HTERT RPE-1 (cell line): ENCODE measurements around the gene USP6NL.

Experiments used
- in situ Hi-C: fragments of 300-500 bp; cut with MboI; formaldehyde crosslinking; loops from 4 replicates; pipeline ENCODE4 v1.14.3; 2020; ENCODE audit warnings: low sequenced_read_pairs

The USP6NL gene

GRCh38 chr10:11594589-11595394 is 16.7 kb downstream of the USP6NL start:
- in situ Hi-C loops: no loop called here

DNA sequence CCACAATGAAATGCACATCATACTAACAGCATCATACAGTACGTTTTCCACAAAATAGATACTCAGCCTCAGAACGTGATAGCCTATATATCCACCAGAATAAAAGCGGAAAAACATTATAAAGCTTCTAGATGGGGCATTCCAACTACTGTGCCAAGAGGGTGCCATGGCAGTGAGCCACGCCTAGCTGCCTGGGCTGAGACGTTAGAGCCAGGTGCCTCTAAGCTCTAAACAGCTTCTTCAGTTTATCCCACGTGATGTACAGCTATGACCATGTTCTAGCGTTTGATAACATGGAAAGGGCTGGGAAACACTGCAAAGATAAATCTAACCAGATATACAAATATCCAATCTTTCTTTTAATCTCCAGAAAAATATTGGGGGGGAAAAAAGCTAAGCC is 17.8 kb downstream of the USP6NL start:
- in situ Hi-C loops: no loop called here

GRCh38 chr10:11589738-11590137 is 21.7 kb downstream of the USP6NL start:
- in situ Hi-C loops: no loop called here

DNA sequence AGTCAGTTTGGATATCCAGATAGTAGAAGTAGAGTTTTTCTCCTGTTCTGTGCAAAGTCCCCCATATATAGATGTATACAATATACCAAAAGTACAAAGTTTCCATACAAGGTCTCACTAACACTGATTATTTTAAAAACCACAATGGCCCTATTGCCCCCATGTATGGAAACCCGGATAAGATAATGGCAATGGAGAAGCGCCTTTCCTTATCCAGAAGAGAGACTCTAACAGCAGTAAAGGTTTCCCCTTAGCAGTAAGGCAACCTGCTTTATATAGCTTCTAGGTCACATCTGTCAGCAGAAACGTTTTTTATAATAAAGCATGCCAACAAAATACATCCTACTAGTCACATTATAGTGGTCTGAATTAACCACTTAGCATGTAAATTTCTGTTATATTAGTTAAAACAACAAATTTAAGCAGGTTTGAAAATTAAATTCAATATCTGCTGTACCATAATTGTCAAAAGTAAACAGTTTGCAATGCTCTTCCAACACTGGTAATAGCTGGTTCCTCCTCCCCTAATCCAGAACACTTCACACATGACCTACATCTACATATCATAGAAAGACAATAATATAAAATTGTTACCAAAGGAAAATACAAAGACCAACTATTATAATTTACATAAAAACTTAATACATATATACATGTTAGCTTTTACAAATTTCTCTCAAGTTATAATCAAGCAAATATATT is 22.4 kb downstream of the USP6NL start:
- in situ Hi-C loops: no loop called here

DNA sequence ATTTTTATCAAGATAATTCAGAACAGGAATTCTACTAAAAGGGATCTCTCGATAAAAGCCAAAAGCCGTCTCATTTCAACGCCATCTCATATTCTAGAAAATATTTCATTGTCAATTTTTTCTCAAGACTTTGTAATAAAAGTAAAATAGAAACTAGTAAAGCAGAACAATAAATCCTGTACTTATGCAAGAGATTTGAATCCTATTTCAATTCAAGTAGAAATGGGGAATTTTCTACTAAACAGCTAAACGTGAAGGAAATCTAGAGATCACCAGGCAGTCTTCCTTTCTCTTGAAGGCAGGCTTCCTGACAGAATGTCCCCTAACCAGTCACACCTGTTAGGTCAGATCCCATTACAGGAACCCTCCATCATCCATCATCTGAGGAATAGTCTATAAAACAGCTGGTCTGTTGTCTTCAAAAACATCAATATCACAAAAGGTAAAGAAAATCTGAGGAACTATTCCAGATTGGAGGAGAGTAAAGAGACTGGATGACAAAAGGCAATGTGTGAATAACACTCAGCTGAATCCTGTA is 23.7 kb downstream of the USP6NL start:
- in situ Hi-C loops: no loop called here

- in situ Hi-C loops: no loop called here
Measured at GRCh38 chr10:11586170-11586569, 25.3 kb downstream of the USP6NL start.

- in situ Hi-C loops: no loop called here
Measured at GRCh38 chr10:11581213-11581612, 30.2 kb downstream of the USP6NL start.

GRCh38 chr10:11579885-11580284 is 31.6 kb downstream of the USP6NL start:
- in situ Hi-C loops: no loop called here

GRCh38 chr10:11578802-11579255 is 32.6 kb downstream of the USP6NL start:
- in situ Hi-C loops: no loop called here

DNA sequence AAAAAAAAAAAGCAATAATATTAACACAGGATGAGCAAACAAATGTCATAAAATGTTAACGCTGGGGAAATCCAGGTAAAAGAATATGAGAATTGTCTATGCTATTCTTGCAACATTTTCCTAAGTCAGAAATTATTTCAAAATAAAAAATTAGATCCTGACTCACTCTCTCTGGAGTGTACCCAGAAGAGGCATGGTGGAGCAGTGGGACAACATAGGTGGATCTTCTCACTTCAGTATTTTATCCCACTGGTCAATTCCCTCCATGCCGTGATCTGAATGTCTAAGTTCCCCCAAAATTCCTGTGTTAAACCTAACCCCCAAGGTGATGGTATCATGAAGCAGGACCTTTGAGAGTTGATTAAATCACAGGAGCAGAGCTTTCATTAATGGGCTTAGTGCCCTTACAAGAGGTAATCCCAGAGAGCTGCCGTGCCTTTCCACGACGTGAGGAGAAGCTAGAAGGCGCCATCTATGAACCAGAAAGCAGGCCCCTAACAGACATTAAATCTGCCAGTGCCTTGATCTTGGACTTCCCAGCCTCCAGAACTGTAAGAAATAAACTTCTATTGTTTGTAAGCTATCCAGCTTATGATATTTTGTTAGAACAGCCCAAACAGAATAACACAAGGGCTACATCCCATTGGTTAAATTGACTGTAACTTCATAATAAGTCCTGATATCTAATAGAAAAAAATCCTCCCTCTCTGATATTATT is 35.2 kb downstream of the USP6NL start:
- in situ Hi-C loops: no loop called here

DNA sequence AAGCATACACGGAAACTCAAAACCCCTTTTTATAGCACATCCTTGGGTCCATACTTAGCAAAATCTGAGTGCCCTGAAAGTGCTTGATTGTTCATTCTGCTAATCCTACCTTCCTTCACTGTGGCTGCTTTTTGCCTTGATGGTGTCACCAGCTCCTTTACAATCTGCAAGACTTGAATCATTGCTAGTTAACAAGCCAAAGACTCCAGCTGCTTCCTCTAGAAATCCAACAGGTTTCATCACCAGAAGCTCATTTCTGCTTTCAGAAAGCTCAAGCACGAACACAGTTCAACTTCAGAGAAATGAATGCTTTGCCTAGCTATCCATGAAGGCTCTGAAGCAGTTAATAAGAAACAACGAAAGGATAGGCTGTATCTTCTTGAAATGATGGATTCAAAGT is 38.0 kb downstream of the USP6NL start:
- in situ Hi-C loops: no loop called here

DNA sequence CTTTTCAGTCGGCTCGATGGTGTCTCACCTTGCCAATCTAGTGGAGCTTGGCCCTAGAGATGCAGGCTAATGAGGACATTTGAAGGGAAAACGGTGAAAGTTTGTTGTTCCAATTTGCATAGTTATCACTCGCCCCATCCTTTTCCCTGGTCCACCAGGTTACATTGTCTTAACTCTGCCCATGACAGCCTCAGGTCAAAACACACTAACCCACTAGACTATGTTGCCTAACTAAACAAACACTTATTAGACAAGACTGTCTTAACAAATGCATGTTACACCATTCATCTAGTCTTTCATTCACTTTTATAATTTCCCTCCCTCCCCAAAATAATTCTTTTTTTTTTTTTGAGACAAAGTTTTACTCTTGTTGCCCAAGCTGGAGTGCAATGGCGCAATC is 40.7 kb downstream of the USP6NL start:
- in situ Hi-C loops: no loop called here

- in situ Hi-C loops: no loop called here
Measured at GRCh38 chr10:11569471-11569870, 42.0 kb downstream of the USP6NL start.

DNA sequence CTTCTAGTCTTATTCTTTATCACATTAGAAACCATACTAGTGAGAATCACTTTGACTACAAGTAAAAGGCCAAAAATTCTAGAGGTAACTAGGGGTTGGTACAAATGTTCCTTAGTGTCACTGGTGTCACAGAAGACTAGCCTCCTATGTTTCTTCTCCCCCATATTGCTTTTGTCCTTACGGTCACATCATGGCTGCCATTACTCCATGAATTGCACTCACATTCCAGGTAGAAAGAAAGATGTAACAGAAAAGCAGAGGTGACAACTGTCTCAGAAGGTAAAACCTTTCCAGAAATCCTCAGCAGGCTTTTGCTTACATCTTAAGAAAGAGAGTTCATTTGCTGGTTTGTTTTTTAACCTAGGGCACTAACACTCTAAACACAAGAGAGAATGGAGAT is 42.9 kb downstream of the USP6NL start:
- in situ Hi-C loops: no loop called here

DNA sequence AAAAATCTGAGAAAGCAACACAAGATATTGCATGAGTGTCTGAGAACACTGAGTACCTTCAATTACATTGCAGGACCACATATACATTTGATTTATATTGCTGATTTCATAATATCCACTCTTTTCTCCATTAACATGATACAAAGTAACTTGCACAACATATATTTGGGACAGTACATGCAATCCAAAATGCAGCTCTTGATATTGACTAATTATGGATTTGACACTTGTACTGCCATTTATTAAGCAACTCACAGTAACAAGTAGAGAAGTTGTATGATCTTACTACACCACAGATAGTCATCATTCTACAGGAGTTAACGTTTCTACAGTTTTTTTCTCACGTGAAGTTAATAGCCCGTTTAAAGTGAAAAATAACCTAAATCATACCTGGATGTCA is 46.7 kb downstream of the USP6NL start:
- in situ Hi-C loops: no loop called here

- in situ Hi-C loops: no loop called here
Measured at GRCh38 chr10:11563936-11564335, 47.5 kb downstream of the USP6NL start.

GRCh38 chr10:11562888-11563287 is 48.6 kb downstream of the USP6NL start:
- in situ Hi-C loops: no loop called here

DNA sequence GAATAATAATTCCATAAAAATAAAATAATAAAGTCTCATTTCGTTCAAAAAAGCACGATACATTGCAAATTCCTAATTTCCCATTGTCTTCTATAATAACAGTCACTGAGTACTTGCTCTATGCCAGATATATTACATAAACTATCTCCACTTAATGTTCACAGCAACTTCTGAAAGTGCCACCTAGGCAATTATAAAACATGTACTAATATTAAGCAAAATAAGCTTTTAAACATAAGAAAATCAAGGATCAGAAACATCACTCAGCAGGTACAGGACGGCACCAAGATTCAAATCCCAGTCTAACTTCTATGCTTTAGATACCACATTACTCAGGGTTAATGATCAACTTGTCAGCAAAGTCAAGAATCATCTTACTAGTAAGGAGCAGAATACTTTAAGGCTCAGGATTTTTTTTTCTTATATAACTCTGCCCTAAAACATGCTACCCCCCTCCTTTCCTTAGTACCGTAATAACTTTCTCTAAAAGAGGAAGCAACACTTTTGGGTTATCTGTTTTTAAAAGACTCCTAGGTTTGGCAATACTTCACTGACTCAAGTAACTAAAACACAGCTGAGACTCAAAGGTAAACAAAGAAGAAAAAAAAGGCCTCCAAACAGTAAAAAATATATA is 51.3 kb downstream of the USP6NL start:
- in situ Hi-C loops: no loop called here

DNA sequence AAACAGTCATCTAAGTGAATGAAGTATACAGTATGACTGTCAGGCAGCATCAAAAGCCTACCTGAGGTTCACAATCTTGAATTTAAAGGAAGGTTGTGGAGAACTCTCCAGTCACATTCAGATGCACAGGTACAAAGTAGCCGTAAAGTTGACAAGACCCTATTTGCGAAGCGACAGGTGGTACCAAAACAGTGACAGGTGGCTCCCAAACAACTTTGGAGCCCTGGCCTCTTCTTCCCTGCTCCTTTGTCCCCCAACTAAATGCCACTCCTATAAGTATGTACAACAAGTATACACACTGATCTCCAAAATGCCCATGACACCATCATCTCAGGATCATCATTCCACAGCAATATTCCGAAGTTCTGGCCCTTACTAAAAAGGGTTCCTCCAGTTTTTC is 53.5 kb downstream of the USP6NL start:
- in situ Hi-C loops: no loop called here

DNA sequence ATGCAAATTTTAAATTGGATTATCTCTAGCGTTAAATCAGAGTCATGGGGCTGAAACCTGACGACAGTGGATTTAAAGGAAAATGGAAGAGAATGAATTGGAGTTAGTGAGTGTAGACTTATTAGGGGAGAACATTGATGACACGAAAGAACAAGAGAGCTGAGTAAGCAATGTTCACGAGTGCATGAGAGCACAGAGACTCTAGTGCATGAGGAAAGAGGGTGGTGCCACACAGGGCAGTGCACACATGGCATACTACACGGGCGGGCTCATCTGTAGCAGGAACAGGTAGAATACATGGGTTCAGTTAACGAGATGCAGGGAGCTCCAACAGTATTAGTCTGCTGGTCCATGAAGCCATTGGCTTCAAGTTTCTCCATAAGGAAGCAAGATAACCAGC is 53.9 kb downstream of the USP6NL start:
- in situ Hi-C loops: no loop called here

DNA sequence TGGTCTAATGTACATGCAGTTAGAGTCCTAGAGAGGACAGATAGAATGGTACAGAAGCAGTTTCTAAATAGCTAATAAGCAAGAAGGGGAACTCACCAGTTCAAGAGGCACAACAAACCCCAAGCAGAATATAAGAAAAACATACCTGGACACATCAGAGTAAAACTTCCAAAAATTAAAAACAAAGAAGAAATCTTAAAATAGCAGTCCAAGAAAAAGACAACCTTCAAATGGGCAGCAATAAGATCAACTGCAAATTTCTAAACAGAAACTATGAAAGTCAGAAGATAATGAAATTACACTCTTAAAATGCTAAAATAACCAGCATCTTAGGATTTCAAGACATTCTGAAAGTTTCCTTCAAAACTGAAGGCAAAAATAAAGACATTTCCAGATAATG is 55.9 kb downstream of the USP6NL start:
- in situ Hi-C loops: no loop called here
